Caco-2 (cell line): ENCODE data around the gene PPP1R14B. TPM values are rescaled to one million over a fixed set of nuclear protein-coding genes. Genes with fewer than 3 reads are reported as not detected.

Source experiments
- BruUV-seq: library from RNA; stranded (reverse); fragments of 400-500 nt; replicated peaks from 2 replicates; lab custom pipeline; 2021; lab: Mats Ljungman, UMichigan
- CTCF ChIA-PET: fragments of 300-600 bp; sonication (Branson Sonifier 250); formaldehyde crosslinking; loops from one replicate; lab custom pipeline; 2022; ENCODE audit warnings: antibody characterized with exemption; lab: Charles Lee
- POLR2A ChIA-PET: fragments of 300-600 bp; sonication (Branson Sonifier 250); formaldehyde crosslinking; loops from one replicate; lab custom pipeline; 2022; ENCODE audit warnings: antibody characterized with exemption; lab: Charles Lee
- DNase-seq, 2 experiments: peaks; one replicate each; pipeline versions ENCODE4 v3.0.0 to v3.0.0-alpha.2; 2020 to 2022
- H3K27me3 ChIP-seq: replicated peaks from 2 replicates; pipeline ENCODE4 v1.6.0; 2011; ENCODE audit warnings: low read length; ENCODE audit not compliant: control insufficient read depth, insufficient read depth
- H3K36me3 ChIP-seq: 2 replicates; pipeline ENCODE4 v1.5.1; 2011; ENCODE audit warnings: low read length; ENCODE audit not compliant: control insufficient read depth, insufficient read depth
- H3K4me1 ChIP-seq: fragments of 250-450 bp; sonication (Bioruptor Pico); 2 replicates; pipeline ENCODE4 v1.5.1; 2020; ENCODE audit warnings: mild to moderate bottlenecking
- H3K4me3 ChIP-seq: 2 replicates; pipeline ENCODE4 v1.5.1; 2011; ENCODE audit warnings: low read depth, mild to moderate bottlenecking, control low read depth, low read length
- H3K9me3 ChIP-seq: fragments of 250-450 bp; sonication (Bioruptor Pico); 2 replicates; pipeline ENCODE4 v1.5.1; 2020; ENCODE audit warnings: mild to moderate bottlenecking, moderate library complexity
- H3K27ac Mint-ChIP-seq: one replicate; pipeline ENCODE4 v1.8.0; 2022; ENCODE audit warnings: mixed read lengths; ENCODE audit not compliant: unreplicated experiment
- H3K27me3 Mint-ChIP-seq: one replicate; pipeline ENCODE4 v1.8.0; 2022; ENCODE audit warnings: mixed read lengths; ENCODE audit not compliant: insufficient read depth, unreplicated experiment
- H3K36me3 Mint-ChIP-seq: one replicate; pipeline ENCODE4 v1.8.0; 2022; ENCODE audit warnings: mild to moderate bottlenecking, mixed read lengths; ENCODE audit not compliant: insufficient read depth, unreplicated experiment
- H3K4me1 Mint-ChIP-seq: one replicate; pipeline ENCODE4 v1.8.0; 2022; ENCODE audit warnings: low read depth, mixed read lengths; ENCODE audit not compliant: unreplicated experiment
- H3K4me3 Mint-ChIP-seq: one replicate; pipeline ENCODE4 v1.8.0; 2022; ENCODE audit warnings: mild to moderate bottlenecking, moderate library complexity, mixed read lengths; ENCODE audit not compliant: unreplicated experiment
- H3K9me3 Mint-ChIP-seq: one replicate; pipeline ENCODE4 v1.8.0; 2022; ENCODE audit warnings: mixed read lengths; ENCODE audit not compliant: unreplicated experiment
- CTCF ChIP-seq, 2 experiments: fragments of 200-600 bp in 1 of 2; IDR thresholded peaks; 1 replicate in 1 of 2; 2 replicates in 1 of 2; pipeline versions ENCODE4 v1.5.1 to v1.8.0; 2011 to 2022; ENCODE audit warnings: antibody characterized with exemption in 1 of 2, control low read depth in 1 of 2, inconsistent platforms in 1 of 2, low read depth in 1 of 2, low read length in 1 of 2, mild to moderate bottlenecking in 1 of 2, moderate library complexity in 1 of 2; ENCODE audit not compliant: insufficient read depth in 1 of 2, severe bottlenecking in 1 of 2, unreplicated experiment in 1 of 2
- intact Hi-C: fragments of 100-400 bp; cut with micrococcal nuclease; formaldehyde crosslinking; loops from one replicate; pipeline ENCODE4 v1.10.0; 2022; ENCODE audit not compliant: unreplicated experiment
- total RNA-seq: library from RNA; stranded (reverse); gene quantifications from 2 replicates; pipeline ENCODE4 v1.2.3, GENCODE V29; 2022

PPP1R14B gene
- total RNA-seq, 1 experiment from 2014 or later = 162 TPM

GRCh38 chr11:64253481-64253880 is 6.7 kb upstream of the PPP1R14B start:
- Mint-ChIP-seq H3K9me3 (no peaks in the 10 kb centered on the region), H3K4me3 (no peak overlapping the region), H3K27me3 (no peaks in the 10 kb centered on the region), H3K4me1 (peaks cover 8% of the 10 kb centered on the region), H3K36me3 (peaks cover 26% of the 10 kb centered on the region), H3K27ac (no peak overlapping the region)
- TF ChIP-seq CTCF (IDR thresholded peaks at IDR 0.05; ENCODE audit: insufficient read depth in 1 of 2, low read depth in 1 of 2, low read length in 1 of 2, severe bottlenecking in 1 of 2, unreplicated experiment in 1 of 2) = no peak
- peaks cover 4% of the 10 kb centered on the region for H3K36me3 ChIP-seq
- no peak overlapping the region for H3K4me3 ChIP-seq
- no peaks in the 10 kb centered on the region for H3K9me3 ChIP-seq
- ChIA-PET POLR2A (no interaction called here), CTCF (no interaction called here)
- DNase-seq = no peak
- no TSS peak for BruUV-seq
- H3K27me3 ChIP-seq = no peaks in the 10 kb centered on the region
- intact Hi-C loops = no loop called here
- peaks cover 15% of the 10 kb centered on the region for H3K4me1 ChIP-seq

- ChIA-PET POLR2A (interaction anchor here (1.0 to 1.4 kb wide), 2 partner anchors 64 to 67 kb away, joined by 4 to 6 read pairs; partner anchors contain the start of genes PRDX5, STIP1 and TRMT112), CTCF (interaction anchor here (1.6 kb wide), 1 partner anchor 18 kb away, joined by 13 read pairs; no protein-coding TSS in a partner anchor)
- peaks cover 19% of the 10 kb centered on the region for H3K4me1 ChIP-seq
- no peak overlapping the region for H3K27ac Mint-ChIP-seq
- H3K36me3 ChIP-seq = peaks cover 4% of the 10 kb centered on the region
- no peak for TF ChIP-seq CTCF (IDR thresholded peaks at IDR 0.05; ENCODE audit: insufficient read depth in 1 of 2, low read depth in 1 of 2, low read length in 1 of 2, severe bottlenecking in 1 of 2, unreplicated experiment in 1 of 2)
- no peak for DNase-seq
- no TSS peak for BruUV-seq
- H3K4me3 Mint-ChIP-seq = peak overlapping the region; percentile 99
- H3K4me1 Mint-ChIP-seq = peaks cover 8% of the 10 kb centered on the region
- H3K9me3 ChIP-seq = no peaks in the 10 kb centered on the region
- no peaks in the 10 kb centered on the region for H3K9me3 Mint-ChIP-seq
- no peaks in the 10 kb centered on the region for H3K27me3 Mint-ChIP-seq
- H3K36me3 Mint-ChIP-seq = peaks cover 24% of the 10 kb centered on the region
- intact Hi-C loops = no loop called here
- peak overlapping the region; percentile 66 for H3K4me3 ChIP-seq
- H3K27me3 ChIP-seq = no peaks in the 10 kb centered on the region
Measured at GRCh38 chr11:64253043-64253442, 6.3 kb upstream of the PPP1R14B start.

- intact Hi-C loops = no loop called here
- Mint-ChIP-seq H3K9me3 (no peaks in the 10 kb centered on the region), H3K4me3 (peak overlapping the region; percentile 99), H3K27me3 (no peaks in the 10 kb centered on the region), H3K4me1 (peaks cover 13% of the 10 kb centered on the region), H3K27ac (peak overlapping the region; percentile 85), H3K36me3 (peaks cover 24% of the 10 kb centered on the region)
- Histone ChIP-seq H3K9me3 (no peaks in the 10 kb centered on the region), H3K27me3 (no peaks in the 10 kb centered on the region), H3K36me3 (peaks cover 4% of the 10 kb centered on the region), H3K4me3 (peak overlapping the region; percentile 66), H3K4me1 (peaks cover 26% of the 10 kb centered on the region)
- CTCF ChIA-PET = interaction anchor here (0.5 to 1.8 kb wide), 16 partner anchors 9 to 1502 kb away, joined by 3 to 13 read pairs (median 5); partner anchors contain the start of genes ESRRA, FKBP2, NUDT22 and POLR2G
- peak; percentile 36 to 48 for TF ChIP-seq CTCF (IDR thresholded peaks at IDR 0.05; ENCODE audit: insufficient read depth in 1 of 2, low read depth in 1 of 2, low read length in 1 of 2, severe bottlenecking in 1 of 2, unreplicated experiment in 1 of 2)
- POLR2A ChIA-PET = interaction anchor here (1.0 to 1.4 kb wide), 3 partner anchors 11 to 66 kb away, joined by 4 to 6 read pairs (median 4); partner anchors contain the start of genes PRDX5, STIP1 and TRMT112
- BruUV-seq = TSS peak; percentile 12
- peak; percentile 77 to 84 for DNase-seq
Measured at GRCh38 chr11:64252003-64252872, 5.5 kb upstream of the PPP1R14B start.
